HepG2 (cell line): ENCODE results near the gene DENND5A. TPM values are rescaled to one million over a fixed set of nuclear protein-coding genes. Genes with fewer than 3 reads are reported as not detected.

Experiments used
- ATAC-seq: fragments of 200-7000 bp; cut with Tn5 transposase; 3 replicates; pipeline ENCODE4 v1.9.1; 2020; ENCODE audit warnings: mild to moderate bottlenecking, moderate library complexity
- BruUV-seq: library from RNA; stranded (reverse); fragments of 400-500 nt; replicated peaks from 2 replicates; lab custom pipeline; 2021; lab: Mats Ljungman, UMichigan
- CTCF ChIA-PET: fragments of 300-600 bp; formaldehyde crosslinking; extraction: SDS; loops from one replicate; lab custom pipeline; 2021; ENCODE audit warnings: low total read pairs, inconsistent platforms, low intra/inter-chr PET ratio; lab: Yijun Ruan, JAX
- POLR2A ChIA-PET: fragments of 350-600 bp; sonication (Branson Sonifier 250); formaldehyde crosslinking; loops from one replicate; lab custom pipeline; 2020; ENCODE audit warnings: antibody characterized with exemption, inconsistent platforms; lab: Yijun Ruan, JAX
- DNase-seq: peaks from one replicate; pipeline ENCODE4 v3.0.0-alpha.2; 2015; ENCODE audit warnings: low spot score
- FAIRE-seq: peaks from 3 replicates; lab custom pipeline; 2011; peaks lifted over from hg19 to GRCh38; lab: Jason Lieb, UNC
- H2AFZ ChIP-seq: one replicate; pipeline ENCODE4 v1.6.1; 2011; ENCODE audit warnings: low read length, inconsistent platforms
- H3K27ac ChIP-seq: fragments of 300-600 bp; 3 replicates; pipeline ENCODE4 v1.8.0; 2011; ENCODE audit warnings: mixed run types, mild to moderate bottlenecking, mixed read lengths, low read length, inconsistent platforms; ENCODE audit not compliant: insufficient read depth; ENCODE audit errors: extremely low read length
- H3K27me3 ChIP-seq, 2 experiments: fragments of 200-600 bp in 1 of 2; 2 replicates in 1 of 2; 3 replicates in 1 of 2; pipeline versions ENCODE4 v1.6.0 to v1.8.0; 2011; ENCODE audit warnings: low read length in 2 of 2, mild to moderate bottlenecking in 2 of 2, moderate library complexity in 2 of 2, inconsistent platforms in 1 of 2; ENCODE audit not compliant: insufficient read depth in 2 of 2, control insufficient read depth in 1 of 2
- H3K36me3 ChIP-seq, 2 experiments: fragments of 200-600 bp in 1 of 2; replicated peaks in 1 of 2; 2 replicates in 1 of 2; 3 replicates in 1 of 2; pipeline versions ENCODE4 v1.5.1 to v1.8.0; 2011; ENCODE audit warnings: low read length in 2 of 2, inconsistent platforms in 1 of 2; ENCODE audit not compliant: insufficient read depth in 2 of 2, control insufficient read depth in 1 of 2
- H3K4me1 ChIP-seq: 2 replicates; pipeline ENCODE4 v1.5.1; 2012; ENCODE audit warnings: low read length, inconsistent platforms; ENCODE audit not compliant: insufficient read depth
- H3K4me2 ChIP-seq: 2 replicates; pipeline ENCODE4 v1.6.0; 2011; ENCODE audit warnings: low read depth, low read length, inconsistent platforms
- H3K4me3 ChIP-seq, 3 experiments: fragments of 200-600 bp in 1 of 3; sonication (generic), shearing (Covaris generic) in 1 of 3; replicated peaks in 1 of 3; 2 replicates each; pipeline ENCODE4 v1.5.1; 2011 to 2016; ENCODE audit warnings: low read length in 3 of 3, inconsistent platforms in 2 of 3, low read depth in 2 of 3, mild to moderate bottlenecking in 2 of 3, control low read depth in 1 of 3, mixed read lengths in 1 of 3; ENCODE audit not compliant: insufficient read depth in 1 of 3
- H3K79me2 ChIP-seq: one replicate; pipeline ENCODE4 v1.6.1; 2011; ENCODE audit warnings: low read length, inconsistent platforms; ENCODE audit not compliant: insufficient read depth
- H3K9ac ChIP-seq: 2 replicates; pipeline ENCODE4 v1.6.0; 2011; ENCODE audit warnings: mild to moderate bottlenecking, low read depth, low read length, inconsistent platforms; ENCODE audit not compliant: insufficient read depth
- H3K9me3 ChIP-seq: 2 replicates; pipeline ENCODE4 v1.5.1; 2012; ENCODE audit warnings: mild to moderate bottlenecking, low read length
- H4K20me1 ChIP-seq: 2 replicates; pipeline ENCODE4 v1.6.0; 2011; ENCODE audit warnings: inconsistent platforms, mild to moderate bottlenecking, low read length, moderate library complexity; ENCODE audit not compliant: insufficient read depth
- BCL6 ChIP-seq: IDR thresholded peaks from 2 replicates; pipeline ENCODE4 v1.6.1; 2016; ENCODE audit warnings: missing genetic modification reagents, missing compliant biosample characterization
- IRX3 ChIP-seq: sonication (generic); formaldehyde crosslinking; IDR thresholded peaks from 2 replicates; pipeline ENCODE4 v1.8.1; 2023; ENCODE audit warnings: mild to moderate bottlenecking, low read depth, missing genetic modification reagents, borderline replicate concordance
- MLLT10 ChIP-seq: sonication (generic); formaldehyde crosslinking; IDR thresholded peaks from 2 replicates; pipeline ENCODE4 v1.4.0; 2020; ENCODE audit warnings: missing genetic modification reagents
- POLR2AphosphoS5 ChIP-seq: IDR thresholded peaks from 2 replicates; pipeline ENCODE4 v1.6.1; 2012; ENCODE audit warnings: low read depth, low read length
- ZBTB26 ChIP-seq: IDR thresholded peaks from 2 replicates; pipeline ENCODE4 v1.6.1; 2016; ENCODE audit warnings: missing compliant biosample characterization, missing genetic modification reagents, borderline replicate concordance
- ZFP36 ChIP-seq: fragments of 150-350 bp; IDR thresholded peaks from 2 replicates; pipeline ENCODE4 v1.6.1; 2018; ENCODE audit warnings: borderline replicate concordance, low read length, low read depth; ENCODE audit not compliant: partially characterized antibody
- WGBS: methylation state at CpG from one replicate; pipeline ENCODE4 v1.1.6; 2017; ENCODE audit warnings: low lambda C conversion rate; 5-methylcytosine and 5-hydroxymethylcytosine counted together
- in situ Hi-C: cut with HindIII; loops from 2 replicates; pipeline ENCODE4 v1.10.0; 2017; ENCODE audit warnings: low pct_unique_long_range_greater_than_20kb; ENCODE audit not compliant: extremely low pct_ligation_motif_present
- intact Hi-C: fragments of 100-400 bp; cut with micrococcal nuclease; formaldehyde crosslinking; loops from one replicate; pipeline ENCODE4 v1.10.0; 2022; ENCODE audit not compliant: unreplicated experiment
- polyA plus RNA-seq, 8 experiments: library from polyadenylated mRNA; depleted of rRNA in 3 of 8; stranded (reverse) in 7 of 8; unstranded in 1 of 8; fragments of >200 nt; fragmentation: Illumina TruSeq in 4 of 8; extraction: Trizol in 4 of 8; gene quantifications; 2 replicates each; pipeline versions ENCODE4 v1.2.1 to v1.2.3, GENCODE V29; 2011 to 2016; ENCODE audit warnings: low read depth in 4 of 8, missing spikeins in 1 of 8, mixed read lengths in 1 of 8; ENCODE audit not compliant: insufficient read depth in 1 of 8
- total RNA-seq, 5 experiments: library from RNA; depleted of rRNA; stranded (reverse); fragments of >200 nt; fragmentation: Illumina TruSeq; extraction: Trizol; gene quantifications; 2 replicates each; pipeline ENCODE4 v1.2.3, GENCODE V29; 2016; ENCODE audit warnings: low read depth in 1 of 5
- TF ChIP-seq, protein P1 (sequence below): sonication (generic); formaldehyde crosslinking; IDR thresholded peaks from 2 replicates; pipeline ENCODE4 v1.5.0; 2020; ENCODE audit warnings: missing genetic modification reagents
- TF ChIP-seq, protein P2 (sequence below): sonication (generic); formaldehyde crosslinking; IDR thresholded peaks from 2 replicates; pipeline ENCODE4 v1.4.0; 2020; ENCODE audit warnings: missing genetic modification reagents, borderline replicate concordance

The DENND5A gene
- total and polyA plus RNA-seq, 2 of the 13 experiments (the other 11 are each of a cell fraction or from before 2014, with no cell fraction given), result 63.3 to 145 TPM

GRCh38 chr11:9254416-9254815 is 10.7 kb downstream of the DENND5A start:
- H3K4me1 ChIP-seq, result peaks cover 11% of the 10 kb centered on the region
- H3K9me3 ChIP-seq, result no peaks in the 10 kb centered on the region
- peaks cover 30% of the 10 kb centered on the region for H4K20me1 ChIP-seq
- in situ Hi-C loops, result no loop called here
- no peak for FAIRE-seq
- peaks cover 2 to 3% of the 10 kb centered on the region in 2 experiments; a peak in 2 of 5 replicates for H3K36me3 ChIP-seq
- H3K4me3 ChIP-seq, result no peak overlapping the region
- H3K4me2 ChIP-seq, result no peak overlapping the region
- no peak overlapping the region for H2AFZ ChIP-seq
- TF ChIP-seq POLR2AphosphoS5 (no peak), ZFP36 (no peak), MLLT10 (CRISPR knock-in tag) (no peak), IRX3 (CRISPR knock-in tag) (no peak), ZBTB26 (CRISPR knock-in tag) (no peak), BCL6 (CRISPR knock-in tag) (no peak)
- TF ChIP-seq, protein P1, sequence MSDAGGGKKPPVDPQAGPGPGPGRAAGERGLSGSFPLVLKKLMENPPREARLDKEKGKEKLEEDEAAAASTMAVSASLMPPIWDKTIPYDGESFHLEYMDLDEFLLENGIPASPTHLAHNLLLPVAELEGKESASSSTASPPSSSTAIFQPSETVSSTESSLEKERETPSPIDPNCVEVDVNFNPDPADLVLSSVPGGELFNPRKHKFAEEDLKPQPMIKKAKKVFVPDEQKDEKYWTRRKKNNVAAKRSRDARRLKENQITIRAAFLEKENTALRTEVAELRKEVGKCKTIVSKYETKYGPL (CRISPR knock-in tag), result no peak
- TF ChIP-seq, protein P2, sequence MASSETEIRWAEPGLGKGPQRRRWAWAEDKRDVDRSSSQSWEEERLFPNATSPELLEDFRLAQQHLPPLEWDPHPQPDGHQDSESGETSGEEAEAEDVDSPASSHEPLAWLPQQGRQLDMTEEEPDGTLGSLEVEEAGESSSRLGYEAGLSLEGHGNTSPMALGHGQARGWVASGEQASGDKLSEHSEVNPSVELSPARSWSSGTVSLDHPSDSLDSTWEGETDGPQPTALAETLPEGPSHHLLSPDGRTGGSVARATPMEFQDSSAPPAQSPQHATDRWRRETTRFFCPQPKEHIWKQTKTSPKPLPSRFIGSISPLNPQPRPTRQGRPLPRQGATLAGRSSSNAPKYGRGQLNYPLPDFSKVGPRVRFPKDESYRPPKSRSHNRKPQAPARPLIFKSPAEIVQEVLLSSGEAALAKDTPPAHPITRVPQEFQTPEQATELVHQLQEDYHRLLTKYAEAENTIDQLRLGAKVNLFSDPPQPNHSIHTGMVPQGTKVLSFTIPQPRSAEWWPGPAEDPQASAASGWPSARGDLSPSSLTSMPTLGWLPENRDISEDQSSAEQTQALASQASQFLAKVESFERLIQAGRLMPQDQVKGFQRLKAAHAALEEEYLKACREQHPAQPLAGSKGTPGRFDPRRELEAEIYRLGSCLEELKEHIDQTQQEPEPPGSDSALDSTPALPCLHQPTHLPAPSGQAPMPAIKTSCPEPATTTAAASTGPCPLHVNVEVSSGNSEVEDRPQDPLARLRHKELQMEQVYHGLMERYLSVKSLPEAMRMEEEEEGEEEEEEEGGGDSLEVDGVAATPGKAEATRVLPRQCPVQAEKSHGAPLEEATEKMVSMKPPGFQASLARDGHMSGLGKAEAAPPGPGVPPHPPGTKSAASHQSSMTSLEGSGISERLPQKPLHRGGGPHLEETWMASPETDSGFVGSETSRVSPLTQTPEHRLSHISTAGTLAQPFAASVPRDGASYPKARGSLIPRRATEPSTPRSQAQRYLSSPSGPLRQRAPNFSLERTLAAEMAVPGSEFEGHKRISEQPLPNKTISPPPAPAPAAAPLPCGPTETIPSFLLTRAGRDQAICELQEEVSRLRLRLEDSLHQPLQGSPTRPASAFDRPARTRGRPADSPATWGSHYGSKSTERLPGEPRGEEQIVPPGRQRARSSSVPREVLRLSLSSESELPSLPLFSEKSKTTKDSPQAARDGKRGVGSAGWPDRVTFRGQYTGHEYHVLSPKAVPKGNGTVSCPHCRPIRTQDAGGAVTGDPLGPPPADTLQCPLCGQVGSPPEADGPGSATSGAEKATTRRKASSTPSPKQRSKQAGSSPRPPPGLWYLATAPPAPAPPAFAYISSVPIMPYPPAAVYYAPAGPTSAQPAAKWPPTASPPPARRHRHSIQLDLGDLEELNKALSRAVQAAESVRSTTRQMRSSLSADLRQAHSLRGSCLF (CRISPR knock-in tag), result no peak
- TF ChIP-seq, all 625 proteins: peak for 0
- ChIA-PET CTCF (no interaction called here), POLR2A (no interaction called here)
- ATAC-seq, result no peak
- DNase-seq, result no peak
- Histone ChIP-seq H3K27ac (no peak overlapping the region), H3K27me3 (no peaks in the 10 kb centered on the region), H3K9ac (no peak overlapping the region), H3K79me2 (peaks cover 75% of the 10 kb centered on the region)
- no TSS peak for BruUV-seq
- intact Hi-C loops, result no loop called here
- WGBS, result 98% methylated on average over 3 of the region's 3 CpGs
